ENCODE data around the gene ZNF488. TPM values are rescaled to one million over a fixed set of nuclear protein-coding genes. Genes with fewer than 3 reads are reported as not detected.
"Not testable (repeated sequence)": the region's sequence is repeated elsewhere in the genome, so short reads cannot be mapped to it uniquely, and the experiment has no call there.

The ZNF488 gene
- total and polyA plus RNA-seq, 4 experiments from 2014 or later = 0.20 TPM; not detected in 3

DNA sequence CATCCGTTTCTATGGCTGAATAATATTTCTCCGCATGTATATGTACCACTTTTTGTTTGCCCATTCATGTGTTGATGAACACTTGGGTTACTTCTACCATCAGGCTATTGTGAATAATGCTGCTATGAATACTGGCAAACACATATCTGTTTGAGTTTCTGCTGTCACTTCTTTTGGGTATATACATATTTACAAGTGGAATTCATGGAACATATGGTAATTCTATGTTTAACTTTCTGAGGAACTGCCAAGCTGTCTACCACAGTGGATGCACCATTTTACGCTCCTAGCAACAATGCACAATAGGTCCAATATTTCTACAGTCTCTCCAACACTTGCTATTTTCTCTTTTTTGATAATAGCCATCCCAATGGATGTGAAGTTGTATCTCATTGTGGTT lies 5.5 kb upstream of the ZNF488 start:
- no peaks in the 10 kb centered on the region for H3K9me3 ChIP-seq (ENCODE audit: control insufficient read depth in 1 of 2, low read length in 2 of 2)
- H3K27ac ChIP-seq (ENCODE audit: low read depth, low read length) = no peak overlapping the region
- intact Hi-C loops (cut with micrococcal nuclease) = no loop called here
- Mint-ChIP-seq H3K4me1 (peaks cover 3 to 4% (median 3%) of the 10 kb centered on the region in 4 donors), H3K36me3 (peaks cover 0 to 2% of the 10 kb centered on the region in 2 donors), H3K9me3 (peaks cover 0 to 17% (median 1%) of the 10 kb centered on the region in 8 donors), H3K27me3 (peaks cover 19 to 27% of the 10 kb centered on the region in 2 donors), H3K4me3 (no peak overlapping the region), H3K27ac (no peak overlapping the region)
- ChIA-PET POLR2A (ENCODE audit: partially characterized antibody) (no interaction called here), CTCF (ENCODE audit: partially characterized antibody) (no interaction called here)
- H3K36me3 ChIP-seq (ENCODE audit: insufficient read depth, low read length) = no peaks in the 10 kb centered on the region
- no peak overlapping the region for H3K4me3 ChIP-seq (ENCODE audit: low read length in 2 of 2)
- H3K27me3 ChIP-seq (ENCODE audit: insufficient read depth, low read length) = no peaks in the 10 kb centered on the region
- H3K4me1 ChIP-seq (ENCODE audit: insufficient read depth, low read length) = peaks cover 5% of the 10 kb centered on the region
- no peak for DNase-seq

GRCh38 chr10:47388879-47389278 lies 4.8 kb upstream of the ZNF488 start:
- intact Hi-C loops (cut with micrococcal nuclease) = no loop called here
- Mint-ChIP-seq H3K9me3 (peaks cover 0 to 17% (median 1%) of the 10 kb centered on the region in 8 donors), H3K27ac (no peak overlapping the region), H3K4me1 (peaks cover 4 to 6% (median 5%) of the 10 kb centered on the region in 4 donors), H3K27me3 (peaks cover 19 to 23% of the 10 kb centered on the region in 2 donors), H3K36me3 (peaks cover 0 to 2% of the 10 kb centered on the region in 2 donors), H3K4me3 (no peak overlapping the region)
- ChIA-PET POLR2A (ENCODE audit: partially characterized antibody) (no interaction called here), CTCF (ENCODE audit: partially characterized antibody) (no interaction called here)
- no peaks in the 10 kb centered on the region for H3K36me3 ChIP-seq (ENCODE audit: insufficient read depth, low read length)
- no peak overlapping the region for H3K27ac ChIP-seq (ENCODE audit: low read depth, low read length)
- H3K27me3 ChIP-seq (ENCODE audit: insufficient read depth, low read length) = no peaks in the 10 kb centered on the region
- no peaks in the 10 kb centered on the region for H3K9me3 ChIP-seq (ENCODE audit: control insufficient read depth in 1 of 2, low read length in 2 of 2)
- H3K4me1 ChIP-seq (ENCODE audit: insufficient read depth, low read length) = peaks cover 8% of the 10 kb centered on the region
- DNase-seq = no peak
- no peak overlapping the region for H3K4me3 ChIP-seq (ENCODE audit: low read length in 2 of 2)

- H3K27ac ChIP-seq (ENCODE audit: low read depth, low read length); H3K4me3 ChIP-seq (ENCODE audit: low read length in 2 of 2); H3K9me3 ChIP-seq (ENCODE audit: control insufficient read depth in 1 of 2, low read length in 2 of 2); H3K36me3 Mint-ChIP-seq; CTCF ChIA-PET (ENCODE audit: partially characterized antibody); H3K36me3 ChIP-seq (ENCODE audit: insufficient read depth, low read length); intact Hi-C loops (cut with micrococcal nuclease); DNase-seq; POLR2A ChIA-PET (ENCODE audit: partially characterized antibody); H3K27ac Mint-ChIP-seq; H3K27me3 ChIP-seq (ENCODE audit: insufficient read depth, low read length); H3K4me1 Mint-ChIP-seq: not testable (repeated sequence)
- peaks cover 12% of the 10 kb centered on the region for H3K4me1 ChIP-seq (ENCODE audit: insufficient read depth, low read length)
- Mint-ChIP-seq H3K4me3 (peak overlapping the region in 1 of 8 donors; percentile 33), H3K27me3 (peaks cover 26 to 28% of the 10 kb centered on the region in 2 donors), H3K9me3 (peaks cover 0 to 12% (median 1%) of the 10 kb centered on the region in 8 donors)
Measured at GRCh38 chr10:47386104-47386503, 2.0 kb upstream of the ZNF488 start.

- Mint-ChIP-seq H3K4me3 (peak overlapping the region; percentile 87 to 97 (median 90)), H3K27ac (peak overlapping the region in 4 of 7 donors; percentile 5 to 77 (median 48)), H3K4me1 (peaks cover 6 to 10% (median 8%) of the 10 kb centered on the region in 4 donors), H3K36me3 (peaks cover 0 to 2% of the 10 kb centered on the region in 2 donors), H3K9me3 (peaks cover 0 to 8% (median 1%) of the 10 kb centered on the region in 8 donors), H3K27me3 (peaks cover 37 to 38% of the 10 kb centered on the region in 2 donors)
- intact Hi-C loops (cut with micrococcal nuclease) = no loop called here
- H3K4me1 ChIP-seq (ENCODE audit: insufficient read depth, low read length) = peaks cover 12% of the 10 kb centered on the region
- no peaks in the 10 kb centered on the region for H3K36me3 ChIP-seq (ENCODE audit: insufficient read depth, low read length)
- H3K27ac ChIP-seq (ENCODE audit: low read depth, low read length) = no peak overlapping the region
- ChIA-PET CTCF (ENCODE audit: partially characterized antibody) (no interaction called here), POLR2A (ENCODE audit: partially characterized antibody) (no interaction called here)
- no peaks in the 10 kb centered on the region for H3K9me3 ChIP-seq (ENCODE audit: control insufficient read depth in 1 of 2, low read length in 2 of 2)
- DNase-seq = no peak
- peaks cover 4% of the 10 kb centered on the region for H3K27me3 ChIP-seq (ENCODE audit: insufficient read depth, low read length)
- H3K4me3 ChIP-seq (ENCODE audit: low read length in 2 of 2) = peak overlapping the region in 1 of 2 donors; percentile 52
Measured at GRCh38 chr10:47383261-47384147, 589 bp downstream of the ZNF488 start.

DNA sequence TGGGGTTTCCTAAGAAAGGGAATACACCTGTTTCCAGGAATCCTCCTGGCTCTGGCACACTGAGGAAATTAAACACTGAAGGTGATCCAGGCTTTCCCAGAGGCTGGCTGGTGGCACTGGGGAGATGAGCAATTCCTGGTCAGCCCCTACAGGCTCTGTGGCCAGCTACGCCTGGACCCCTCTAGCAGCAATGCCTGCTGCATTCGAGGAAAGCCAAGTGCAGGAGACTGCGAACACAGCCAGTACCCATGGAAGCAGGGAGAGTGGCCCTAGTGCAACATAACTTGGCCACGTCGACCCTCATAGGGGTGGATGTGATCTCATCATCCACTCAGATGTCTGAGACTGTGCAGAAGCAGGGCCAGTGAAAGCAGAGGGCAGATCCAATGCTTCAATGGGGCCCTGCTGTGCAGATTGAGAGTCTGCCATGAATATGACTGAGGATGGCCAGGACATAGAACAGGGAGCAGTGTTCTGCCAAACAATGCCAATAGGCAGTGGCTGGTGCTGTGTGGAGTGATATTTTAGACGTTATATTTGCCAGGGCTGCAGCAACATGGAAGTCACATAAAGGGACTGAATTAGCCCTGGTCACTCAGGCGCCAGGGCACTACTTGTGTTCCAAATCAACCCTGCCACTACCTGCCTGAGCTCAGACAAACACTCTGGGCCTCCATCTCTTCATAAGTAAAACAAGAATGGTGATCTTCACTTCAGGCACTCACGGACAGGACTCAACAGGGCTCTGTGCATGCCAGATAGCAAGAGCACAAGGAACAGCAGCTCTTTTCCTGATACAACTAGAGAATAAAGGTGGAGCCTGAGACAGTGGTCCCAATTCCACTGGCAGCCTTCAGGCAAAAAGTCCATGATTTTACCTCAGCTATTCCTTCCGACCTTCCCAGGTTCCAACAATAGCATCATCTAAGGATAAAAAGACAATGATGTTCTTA lies 2.4 kb downstream of the ZNF488 start:
- Histone ChIP-seq H3K9me3 (ENCODE audit: control insufficient read depth in 1 of 2, low read length in 2 of 2) (no peaks in the 10 kb centered on the region), H3K27me3 (ENCODE audit: insufficient read depth, low read length) (peaks cover 4% of the 10 kb centered on the region), H3K36me3 (ENCODE audit: insufficient read depth, low read length) (no peaks in the 10 kb centered on the region), H3K4me3 (ENCODE audit: low read length in 2 of 2) (no peak overlapping the region), H3K4me1 (ENCODE audit: insufficient read depth, low read length) (peaks cover 12% of the 10 kb centered on the region), H3K27ac (ENCODE audit: low read depth, low read length) (no peak overlapping the region)
- DNase-seq = no peak
- intact Hi-C loops (cut with micrococcal nuclease) = no loop called here
- Mint-ChIP-seq H3K27me3 (peaks cover 39% of the 10 kb centered on the region in 2 donors), H3K9me3 (no peaks in the 10 kb centered on the region), H3K4me1 (peaks cover 12 to 17% (median 15%) of the 10 kb centered on the region in 4 donors), H3K36me3 (peaks cover 0 to 2% of the 10 kb centered on the region in 2 donors), H3K27ac (no peak overlapping the region), H3K4me3 (peak overlapping the region in 1 of 8 donors; percentile 5)
- POLR2A ChIA-PET (ENCODE audit: partially characterized antibody) = no interaction called here
- CTCF ChIA-PET (ENCODE audit: partially characterized antibody) = interaction anchor here (0.8 to 2.5 kb wide), 3 partner anchors 13 to 1098 kb away, joined by 3 to 12 read pairs (median 3); no protein-coding TSS in a partner anchor

- H3K27me3 Mint-ChIP-seq = peaks cover 44% of the 10 kb centered on the region in 2 donors
- peak overlapping the region in 1 of 8 donors; percentile 57 for H3K4me3 Mint-ChIP-seq
- H3K4me3 ChIP-seq (ENCODE audit: low read length in 2 of 2) = no peak overlapping the region
- H3K27ac ChIP-seq (ENCODE audit: low read depth, low read length) = no peak overlapping the region
- no peaks in the 10 kb centered on the region for H3K9me3 Mint-ChIP-seq
- no peaks in the 10 kb centered on the region for H3K36me3 ChIP-seq (ENCODE audit: insufficient read depth, low read length)
- H3K9me3 ChIP-seq (ENCODE audit: control insufficient read depth in 1 of 2, low read length in 2 of 2) = no peaks in the 10 kb centered on the region
- ChIA-PET POLR2A (ENCODE audit: partially characterized antibody) (interaction anchor here (1.2 kb wide), 1 partner anchor 1097 kb away, joined by 6 read pairs; no protein-coding TSS in a partner anchor), CTCF (ENCODE audit: partially characterized antibody) (interaction anchor here (0.8 to 2.5 kb wide), 2 partner anchors 19 to 1098 kb away, joined by 3 to 12 read pairs; no protein-coding TSS in a partner anchor)
- H3K4me1 Mint-ChIP-seq = peaks cover 12 to 17% (median 15%) of the 10 kb centered on the region in 4 donors
- peaks cover 4% of the 10 kb centered on the region for H3K27me3 ChIP-seq (ENCODE audit: insufficient read depth, low read length)
- DNase-seq = no peak
- no peak overlapping the region for H3K27ac Mint-ChIP-seq
- peaks cover 12% of the 10 kb centered on the region for H3K4me1 ChIP-seq (ENCODE audit: insufficient read depth, low read length)
- peaks cover 0 to 2% of the 10 kb centered on the region in 2 donors for H3K36me3 Mint-ChIP-seq
- intact Hi-C loops (cut with micrococcal nuclease) = no loop called here
Measured at GRCh38 chr10:47381103-47381395, 3.0 kb downstream of the ZNF488 start.
